GM23248 (cell line): ENCODE results near the gene PEPD.

Experiments used
- EZH2 ChIP-seq: fragments of 200-600 bp; sonication (generic); IDR thresholded peaks from 2 replicates; pipeline ENCODE4 v1.6.1; 2018; ENCODE audit warnings: antibody characterized with exemption, mild to moderate bottlenecking; ENCODE audit not compliant: insufficient read depth, poor library complexity, severe bottlenecking
- EZH2phosphoT487 ChIP-seq: fragments of 200-600 bp; sonication (generic); IDR thresholded peaks from 2 replicates; pipeline ENCODE4 v1.6.1; 2018; ENCODE audit warnings: antibody characterized with exemption, moderate library complexity, mild to moderate bottlenecking, low read depth; ENCODE audit not compliant: insufficient read depth

- TF ChIP-seq EZH2phosphoT487, result no peak
- TF ChIP-seq EZH2, result no peak
Measured at GRCh38 chr19:33518541-33518940, 3.0 kb downstream of the PEPD start.
